Measurements from ENCODE around the gene OR1M1.
"Not testable (repeated sequence)": the region's sequence is repeated elsewhere in the genome, so short reads cannot be mapped to it uniquely, and the experiment has no call there.

The OR1M1 gene, protein sequence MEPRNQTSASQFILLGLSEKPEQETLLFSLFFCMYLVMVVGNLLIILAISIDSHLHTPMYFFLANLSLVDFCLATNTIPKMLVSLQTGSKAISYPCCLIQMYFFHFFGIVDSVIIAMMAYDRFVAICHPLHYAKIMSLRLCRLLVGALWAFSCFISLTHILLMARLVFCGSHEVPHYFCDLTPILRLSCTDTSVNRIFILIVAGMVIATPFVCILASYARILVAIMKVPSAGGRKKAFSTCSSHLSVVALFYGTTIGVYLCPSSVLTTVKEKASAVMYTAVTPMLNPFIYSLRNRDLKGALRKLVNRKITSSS

DNA sequence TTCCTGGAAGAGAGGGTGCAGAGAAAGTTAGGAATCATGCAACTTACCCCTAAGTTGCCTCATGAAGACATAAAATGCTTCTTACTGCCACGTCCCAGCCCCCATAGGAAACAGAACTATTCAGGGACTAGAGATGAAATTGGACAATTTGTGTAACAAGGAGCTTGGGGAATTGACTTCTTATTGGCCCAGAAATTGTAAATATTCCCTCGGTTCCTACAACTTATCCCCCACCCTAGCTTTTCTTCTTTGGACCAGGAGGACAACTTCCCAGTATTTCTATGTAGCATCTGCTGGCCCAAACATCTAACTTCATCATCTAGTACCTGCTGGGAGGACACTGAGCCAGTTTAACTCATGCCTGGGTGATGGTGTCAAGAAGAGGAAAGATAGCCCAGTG lies at the start of gene OR1M1:
Gene OR1M1, plus strand, starts transcription at position 301 of the 400 bp plus-strand sequence. CDS start 6,184 bp downstream, outside the sequence.
- no peak for DNase-seq (ENCODE audit: low spot score)

DNA sequence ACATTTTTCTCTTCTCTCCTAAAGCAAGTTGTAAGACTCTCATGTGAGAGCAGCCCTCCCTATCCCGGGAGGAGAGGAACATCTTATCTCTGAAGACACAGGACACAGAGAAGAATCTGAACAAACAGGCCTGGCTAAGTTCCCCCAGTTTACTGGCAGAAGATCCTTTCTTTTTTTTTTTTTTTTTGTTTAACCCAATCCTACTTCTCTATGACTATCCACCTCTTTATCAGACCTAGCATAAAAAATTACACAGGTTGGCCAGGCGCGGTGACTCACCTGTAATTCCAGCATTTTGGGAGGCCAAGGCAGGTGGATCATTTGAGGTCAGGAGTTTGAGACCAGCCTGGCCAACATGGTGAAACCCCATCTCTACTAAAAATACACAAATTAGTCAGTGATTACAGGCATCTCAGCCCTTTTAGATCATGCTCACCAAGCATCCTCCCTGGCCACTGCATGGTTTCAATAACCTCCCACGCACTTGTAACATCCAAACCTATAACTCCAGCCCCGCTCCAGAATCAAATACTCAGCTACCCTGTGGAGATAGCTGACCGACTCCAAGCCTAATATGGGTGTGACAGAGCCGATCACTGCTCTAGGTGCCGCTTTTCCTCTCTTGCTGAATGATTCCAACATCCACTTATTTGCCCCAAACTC lies 49.3 kb upstream of the OR1M1 start:
- no peak for DNase-seq (ENCODE audit: low spot score)

DNA sequence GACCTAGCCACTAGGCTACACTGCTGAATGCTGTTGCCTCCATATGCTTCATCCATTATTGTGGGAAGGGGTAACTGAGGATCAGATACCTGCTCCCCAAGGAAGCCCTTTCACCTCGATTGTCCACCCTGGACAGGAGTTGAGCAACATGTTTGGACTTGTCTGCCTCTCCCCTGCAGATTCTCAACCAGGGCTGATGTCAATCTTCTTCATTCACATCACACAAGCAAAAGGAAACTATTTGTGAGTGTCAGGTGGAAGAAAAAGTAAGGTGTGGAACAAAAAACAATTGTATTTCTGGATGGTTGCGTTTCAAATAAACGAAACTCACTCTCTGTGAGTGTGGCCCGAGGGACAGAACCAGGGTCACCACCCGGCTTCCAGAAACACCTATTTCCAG lies 47.1 kb upstream of the OR1M1 start:
- no peak for DNase-seq (ENCODE audit: low spot score)

DNA sequence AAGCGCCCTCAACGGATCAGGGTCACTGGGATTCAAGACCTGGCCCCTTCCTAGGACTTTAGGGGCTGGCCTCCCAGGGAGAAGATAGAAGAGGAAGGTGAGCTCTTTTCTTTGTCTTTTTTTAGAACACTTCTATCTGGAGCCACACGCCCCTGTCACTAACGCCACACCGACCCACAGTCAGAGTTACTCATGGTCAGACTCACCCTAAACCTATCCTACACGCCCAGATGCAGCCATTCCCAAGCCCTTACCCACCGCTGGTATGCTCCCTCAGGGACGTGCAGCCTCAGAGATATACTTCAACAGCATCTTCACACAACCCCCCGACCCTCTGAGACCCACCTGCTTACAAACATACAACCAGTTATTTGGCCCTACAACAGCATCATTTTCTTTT lies 46.7 kb upstream of the OR1M1 start:
- DNase-seq (ENCODE audit: low spot score) = no peak

DNA sequence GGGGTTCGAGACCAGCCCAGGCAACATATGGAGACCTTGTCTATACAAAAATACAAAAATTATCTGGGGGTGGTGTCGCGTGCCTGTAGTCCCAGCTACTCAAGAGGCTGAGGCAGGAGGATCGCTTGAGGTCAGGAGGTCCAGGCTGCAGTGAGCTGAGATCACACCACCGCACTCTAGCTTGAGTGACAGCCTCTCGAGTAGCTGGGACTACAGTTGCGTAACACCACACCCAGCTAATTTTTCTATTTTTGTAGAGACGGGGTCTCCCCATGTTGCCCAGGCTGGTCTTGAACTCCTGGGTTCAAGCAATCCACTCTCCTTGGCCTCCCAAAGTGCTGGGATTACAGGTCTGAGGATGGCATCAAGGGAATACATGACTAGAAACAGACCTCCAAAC lies 45.8 kb upstream of the OR1M1 start:
- DNase-seq (ENCODE audit: low spot score) = no peak

DNA sequence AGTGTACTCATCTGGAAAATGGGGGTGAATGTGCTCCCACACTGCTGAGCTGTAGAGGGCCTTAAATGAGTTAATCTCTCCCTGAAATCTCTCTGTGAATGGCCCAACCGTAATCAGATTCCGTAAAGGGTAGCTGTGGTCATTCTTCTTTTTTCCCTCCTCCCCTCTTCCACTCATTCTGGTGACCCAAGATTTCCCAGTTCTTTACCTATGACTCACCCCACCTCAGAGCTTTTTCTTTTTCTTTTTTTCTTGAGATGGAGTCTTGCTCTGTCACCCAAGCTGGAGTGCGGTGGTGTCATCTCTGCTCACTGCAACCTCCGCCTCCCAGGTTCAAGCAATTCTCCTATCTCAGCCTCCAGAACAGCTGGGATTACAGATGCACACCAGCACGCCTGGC lies 43.3 kb upstream of the OR1M1 start:
- no peak for DNase-seq (ENCODE audit: low spot score)

DNA sequence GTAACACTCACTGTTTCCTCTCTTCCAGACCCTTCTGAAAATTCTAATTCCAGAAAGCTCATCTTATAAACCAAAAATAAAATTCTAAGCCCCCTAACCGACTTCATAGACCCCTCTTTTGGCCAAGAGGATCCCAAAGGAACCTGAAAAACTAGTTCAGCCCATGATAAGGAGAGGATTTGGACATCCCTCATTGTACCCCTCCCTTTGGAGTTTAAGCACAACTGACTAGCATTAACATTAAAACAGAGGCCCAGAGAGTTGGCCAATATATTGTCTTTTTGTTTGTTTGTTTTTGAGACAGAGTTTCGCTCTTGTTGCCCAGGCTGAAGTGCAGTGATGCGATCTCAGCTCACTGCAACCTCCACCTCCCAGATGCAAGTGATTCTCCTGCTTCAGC lies 42.4 kb upstream of the OR1M1 start:
- DNase-seq (ENCODE audit: low spot score) = no peak

DNA sequence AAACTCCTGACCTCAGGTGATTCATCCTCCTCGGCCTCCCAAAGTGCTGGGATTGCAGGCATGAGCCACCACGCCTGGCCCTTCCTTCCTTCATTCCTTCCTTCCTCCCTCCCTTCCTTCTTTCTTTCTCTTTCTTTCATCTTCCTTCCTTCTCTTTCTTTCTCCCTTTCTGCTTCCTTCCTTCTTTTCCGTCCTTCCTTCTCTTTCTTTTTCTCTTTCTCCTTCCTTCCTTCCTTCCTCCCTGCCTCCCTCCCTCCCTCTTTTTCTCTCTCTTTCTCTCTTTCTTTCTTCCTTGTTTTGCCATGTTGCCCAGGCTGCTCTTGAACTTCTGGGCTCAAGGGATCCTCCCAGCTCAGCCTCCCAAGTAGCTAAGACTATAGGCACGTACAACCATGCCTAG lies 40.2 kb upstream of the OR1M1 start:
- no peak for DNase-seq (ENCODE audit: low spot score)

DNA sequence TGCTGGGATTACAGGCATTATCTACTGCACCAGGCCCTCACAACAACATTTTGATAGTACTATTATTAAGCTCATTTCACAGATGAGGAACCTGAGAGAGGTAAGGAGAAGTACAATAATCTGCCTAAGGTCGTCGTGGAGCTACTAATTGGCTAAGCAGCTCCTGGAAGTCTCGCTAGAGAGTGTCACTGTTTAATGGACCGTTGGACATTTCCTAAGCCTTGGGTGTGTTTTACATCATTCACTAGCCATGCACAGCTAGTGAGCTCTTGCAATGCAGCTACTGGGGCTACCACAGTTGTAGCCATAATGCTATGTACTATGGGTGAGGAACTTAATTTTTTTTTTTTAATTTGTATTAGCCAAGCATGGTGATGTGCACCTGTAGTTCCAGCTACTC lies 34.0 kb upstream of the OR1M1 start:
- no peak for DNase-seq (ENCODE audit: low spot score)

DNA sequence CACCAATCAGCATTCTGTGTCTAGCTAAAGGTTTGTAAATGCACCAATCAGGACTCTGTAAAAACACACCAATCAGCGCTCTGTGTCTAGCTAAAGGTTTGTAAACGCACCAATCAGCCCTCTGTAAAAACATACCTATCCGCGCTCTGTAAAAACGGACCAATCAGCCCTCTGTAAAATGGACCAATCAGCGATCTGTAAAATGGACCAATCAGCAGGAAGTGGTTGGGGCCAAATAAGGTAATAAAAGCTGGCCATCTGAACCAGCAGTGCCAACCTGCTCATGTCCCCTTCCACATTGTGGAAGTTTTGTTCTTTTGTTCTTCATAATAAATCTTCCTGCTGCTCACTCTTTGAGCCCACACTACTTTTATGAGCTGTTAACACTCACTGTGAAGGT lies 33.2 kb upstream of the OR1M1 start:
- DNase-seq (ENCODE audit: low spot score) = not testable (repeated sequence)

DNA sequence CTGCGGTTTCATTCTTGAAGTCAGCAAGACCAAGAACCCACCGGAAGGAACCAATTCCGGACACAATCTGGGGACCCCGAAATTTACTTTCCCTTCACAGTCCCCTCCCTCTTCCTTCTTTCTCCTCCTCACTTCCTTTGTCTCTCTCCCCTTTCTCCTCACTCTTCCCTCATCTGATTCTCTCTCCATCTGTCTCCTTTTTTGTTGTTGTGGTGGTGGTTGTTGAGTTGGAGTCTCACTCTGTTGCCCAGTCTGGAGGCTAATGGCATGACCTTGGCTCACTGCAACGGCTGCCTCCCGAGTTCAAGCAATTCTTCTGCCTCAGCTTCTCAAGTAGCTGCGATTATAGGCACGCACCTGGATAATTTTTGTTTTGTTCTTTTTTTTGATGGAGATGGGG lies 32.7 kb upstream of the OR1M1 start:
- no peak for DNase-seq (ENCODE audit: low spot score)

DNA sequence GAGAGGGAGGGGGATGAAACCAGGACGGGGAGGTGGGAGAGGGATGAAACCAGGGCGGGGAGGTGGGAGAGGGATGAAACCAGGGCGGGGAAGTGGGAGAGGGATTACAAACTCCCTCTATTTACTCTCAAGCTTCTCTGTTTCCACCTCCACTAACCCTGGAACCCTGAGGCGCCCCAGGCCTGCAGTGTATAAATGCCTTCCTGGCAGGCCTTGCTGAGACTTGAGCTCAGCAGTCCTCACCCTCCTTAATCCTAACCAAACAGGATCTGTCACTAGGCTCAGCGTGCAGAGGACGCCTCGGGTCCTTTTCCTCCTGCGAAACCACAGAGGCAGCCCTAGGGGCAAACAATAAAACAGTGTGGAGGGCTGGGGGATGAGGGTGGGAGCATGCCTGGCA lies 32.1 kb upstream of the OR1M1 start:
- DNase-seq (ENCODE audit: low spot score) = no peak

DNA sequence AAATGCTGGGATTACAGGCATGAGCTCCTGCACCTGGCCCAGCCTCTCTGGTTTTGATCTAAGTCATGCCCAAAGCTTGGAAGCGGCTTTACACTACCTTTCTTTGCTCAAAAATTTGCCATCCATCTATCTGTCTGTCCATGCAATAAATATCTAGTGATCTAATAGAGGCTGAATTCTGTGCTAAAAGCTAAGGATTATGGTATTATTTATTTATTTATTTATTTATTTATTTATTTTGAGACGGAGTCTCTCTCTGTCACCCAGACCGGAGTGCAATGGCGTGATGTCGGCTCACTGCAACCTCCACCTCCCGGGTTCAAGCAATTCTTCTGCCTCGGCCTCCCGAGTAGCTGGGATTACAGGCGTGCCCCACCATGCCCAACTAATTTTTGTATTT lies 30.7 kb upstream of the OR1M1 start:
- DNase-seq (ENCODE audit: low spot score) = not testable (repeated sequence)

DNA sequence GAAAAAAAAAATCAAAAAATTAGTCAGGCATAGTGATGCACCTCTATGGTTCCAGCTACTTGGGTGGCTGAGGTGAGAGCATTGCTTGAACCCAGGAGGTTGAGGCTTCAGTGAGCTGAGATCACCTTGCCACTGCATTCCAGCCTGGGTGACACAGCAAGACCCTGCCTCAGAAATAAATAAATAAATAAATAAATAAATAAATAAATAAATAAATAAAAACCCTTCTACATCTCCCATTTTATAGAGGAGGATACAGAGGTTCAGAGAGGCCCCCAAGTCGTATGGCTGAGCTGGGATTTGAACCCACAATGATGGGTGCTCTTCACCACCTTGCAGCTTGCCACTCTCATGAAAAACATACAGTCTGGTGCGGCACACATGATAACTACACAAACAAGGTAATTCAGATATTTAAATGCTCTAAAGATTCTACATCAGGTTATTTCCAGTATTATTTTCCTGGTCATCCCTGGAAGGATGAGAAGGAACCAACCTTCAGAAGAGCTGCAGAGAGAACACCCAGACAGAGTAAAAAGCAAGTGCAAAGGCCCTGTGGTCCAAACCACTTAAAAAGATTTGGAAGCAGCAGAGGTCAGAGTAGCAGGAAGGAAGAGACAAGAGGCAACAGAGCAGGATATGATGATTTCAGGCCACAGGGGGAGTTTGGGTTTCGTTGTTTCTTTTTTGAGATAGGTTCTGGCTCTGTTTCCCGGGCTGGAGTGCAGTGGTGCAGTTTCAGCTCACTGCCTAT lies 29.2 kb upstream of the OR1M1 start:
- DNase-seq (ENCODE audit: low spot score) = no peak

DNA sequence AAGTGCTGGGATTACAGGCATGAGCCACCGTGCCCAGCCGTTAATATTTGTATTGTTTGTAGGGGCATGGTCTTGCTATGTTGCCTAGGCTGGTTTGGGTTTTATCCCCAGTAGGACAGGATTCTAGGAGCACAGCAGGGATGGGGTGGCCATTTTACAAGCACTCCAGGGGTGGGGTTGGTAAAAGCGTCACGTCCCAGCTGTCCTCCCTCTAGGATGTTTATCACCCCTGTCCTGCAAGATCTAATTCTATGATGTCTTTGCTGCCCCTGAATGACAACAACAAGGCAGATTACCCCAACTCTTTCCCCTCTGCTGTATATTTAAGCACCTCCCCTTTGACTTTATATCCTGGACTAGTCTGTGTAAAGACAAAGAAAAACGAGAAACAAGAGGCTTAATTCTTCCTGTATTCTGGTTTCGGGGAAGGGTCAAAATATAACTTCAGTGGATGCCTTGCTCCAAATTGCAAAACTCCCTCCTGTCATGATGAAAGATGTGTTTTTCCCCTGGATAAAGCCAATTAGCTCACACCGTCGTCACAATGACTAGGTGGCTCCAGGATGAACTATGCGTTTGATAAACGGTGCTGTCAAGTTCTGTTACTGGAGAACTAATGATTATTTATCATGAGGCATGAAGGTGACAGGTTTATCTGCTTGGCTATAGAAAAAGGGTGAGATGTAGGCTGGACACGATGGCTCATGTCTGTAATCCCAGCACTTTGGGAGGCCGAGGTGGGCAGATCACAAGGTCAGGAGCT lies 27.8 kb upstream of the OR1M1 start:
- DNase-seq (ENCODE audit: low spot score) = no peak

DNA sequence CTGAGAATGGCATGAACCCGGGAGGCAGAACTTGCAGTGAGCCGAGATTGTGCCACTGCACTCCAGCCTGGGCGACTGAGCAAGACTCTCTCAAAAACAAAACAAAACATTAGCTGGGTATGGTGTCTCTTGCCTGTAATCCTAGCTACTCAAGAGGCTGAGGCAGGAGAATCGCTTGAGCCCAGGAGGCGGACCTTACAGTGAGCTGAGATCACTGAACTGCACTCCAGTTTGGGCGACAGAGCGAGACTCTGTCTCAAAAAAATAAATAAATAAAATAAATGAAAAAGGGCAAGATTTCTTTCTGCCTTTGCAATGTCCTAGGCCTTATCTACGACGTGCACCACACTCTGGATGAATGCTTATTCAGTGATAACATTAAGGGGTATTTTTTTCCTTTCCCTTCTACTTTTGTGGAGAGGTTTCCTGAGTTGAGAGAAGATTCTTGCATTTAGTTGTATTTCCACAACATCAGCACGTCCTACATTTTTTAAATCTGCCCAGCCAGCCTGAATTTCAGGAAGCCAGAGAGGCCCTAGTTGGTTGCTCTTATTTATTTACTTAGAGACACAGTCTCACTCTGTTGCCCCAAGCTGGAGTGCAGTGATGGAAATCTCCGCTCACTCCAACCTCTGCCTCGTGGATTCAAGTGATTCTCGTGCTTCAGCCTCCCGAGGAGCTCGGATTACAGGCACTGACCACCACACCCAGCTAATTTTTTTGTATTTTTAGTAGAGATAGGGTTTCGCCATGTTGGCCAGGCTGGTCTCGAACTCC lies 26.1 kb upstream of the OR1M1 start:
- DNase-seq (ENCODE audit: low spot score) = no peak

DNA sequence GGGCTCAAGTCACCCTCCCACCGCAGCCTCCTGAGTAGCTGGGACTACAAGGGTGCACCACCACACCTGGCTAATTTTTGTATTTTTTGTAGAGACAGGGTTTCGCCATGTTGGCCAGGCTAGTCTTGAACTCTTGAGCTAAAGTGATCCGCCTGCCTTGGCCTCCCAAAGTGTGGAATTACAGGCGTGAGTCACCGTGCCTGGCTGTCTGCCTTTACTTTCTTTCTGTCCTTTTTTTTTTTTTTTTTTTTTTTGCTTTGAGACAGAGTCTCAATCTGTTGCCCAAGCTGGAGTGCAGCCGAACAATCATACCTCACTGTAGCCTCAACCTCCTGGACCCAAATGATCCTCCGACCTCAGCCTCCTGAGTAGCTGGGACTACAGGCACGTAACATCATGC lies 25.0 kb upstream of the OR1M1 start:
- DNase-seq (ENCODE audit: low spot score) = no peak

DNA sequence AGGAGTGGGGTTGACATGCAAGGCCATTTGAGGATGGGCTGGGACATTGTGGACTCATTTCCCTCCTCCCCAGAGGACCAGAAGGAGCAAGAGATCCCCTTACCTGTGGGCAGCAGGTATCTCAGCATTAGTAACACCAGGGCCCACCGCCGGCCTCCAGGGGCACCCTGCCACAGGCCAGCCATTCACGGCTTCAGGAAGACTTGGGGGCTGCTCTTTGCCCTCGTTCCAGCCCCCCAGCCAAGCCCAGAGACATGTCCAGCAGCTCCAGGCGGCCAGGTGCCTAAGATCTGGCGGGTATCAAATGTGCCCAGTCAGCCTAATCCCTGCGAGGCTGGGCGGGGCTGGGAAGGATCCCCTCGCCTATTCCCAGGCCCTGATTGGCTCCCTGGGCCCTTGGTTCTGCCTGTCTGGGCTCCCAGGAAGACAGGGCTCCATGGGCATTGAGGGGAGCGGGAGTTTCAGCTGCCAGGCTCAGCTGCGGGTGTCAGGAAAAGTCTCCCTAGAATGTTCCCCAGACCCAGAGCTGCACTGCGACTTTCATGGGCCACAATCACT lies 21.3 kb upstream of the OR1M1 start:
- no peak for DNase-seq (ENCODE audit: low spot score)

DNA sequence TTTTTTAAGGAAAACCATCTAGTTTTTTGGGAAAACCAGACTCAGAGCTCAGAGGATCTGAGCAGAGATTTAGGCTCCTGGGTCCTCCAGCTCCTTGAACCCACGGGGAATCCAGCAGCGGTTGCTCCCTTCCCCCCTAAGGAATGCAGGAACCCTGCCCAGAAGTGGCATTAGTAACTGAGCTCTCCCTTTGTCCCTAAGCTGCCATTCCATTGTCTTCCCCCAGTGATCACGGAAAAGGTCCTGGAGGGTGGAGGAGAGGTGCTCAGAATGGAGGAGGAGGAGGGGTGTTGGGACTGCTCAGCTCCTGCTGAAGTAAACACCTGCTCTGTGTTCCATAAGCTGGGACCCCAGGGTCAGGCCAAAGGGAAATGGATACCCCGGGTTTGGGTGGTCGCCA lies 16.8 kb upstream of the OR1M1 start:
- no peak for DNase-seq (ENCODE audit: low spot score)

DNA sequence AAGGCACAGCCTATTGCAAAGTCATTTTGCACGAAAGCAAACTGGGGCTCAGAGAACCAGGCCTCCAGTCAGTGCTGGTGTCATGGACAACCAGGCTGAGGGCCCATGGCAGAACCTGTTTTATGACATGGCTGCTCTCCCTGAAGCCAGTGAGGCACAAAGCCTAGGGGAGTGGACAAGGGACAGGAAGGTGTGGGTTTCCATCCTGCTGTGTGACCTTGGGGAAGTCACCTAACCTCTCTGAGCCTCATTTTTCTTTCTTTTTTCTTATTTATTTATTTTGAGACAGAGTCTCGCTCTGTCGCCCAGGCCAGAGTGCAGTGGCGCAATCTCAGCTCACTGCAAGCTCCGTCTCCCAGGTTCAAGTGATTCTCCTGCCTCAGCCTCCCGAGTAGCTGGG lies 15.1 kb upstream of the OR1M1 start:
- DNase-seq (ENCODE audit: low spot score) = not testable (repeated sequence)

DNA sequence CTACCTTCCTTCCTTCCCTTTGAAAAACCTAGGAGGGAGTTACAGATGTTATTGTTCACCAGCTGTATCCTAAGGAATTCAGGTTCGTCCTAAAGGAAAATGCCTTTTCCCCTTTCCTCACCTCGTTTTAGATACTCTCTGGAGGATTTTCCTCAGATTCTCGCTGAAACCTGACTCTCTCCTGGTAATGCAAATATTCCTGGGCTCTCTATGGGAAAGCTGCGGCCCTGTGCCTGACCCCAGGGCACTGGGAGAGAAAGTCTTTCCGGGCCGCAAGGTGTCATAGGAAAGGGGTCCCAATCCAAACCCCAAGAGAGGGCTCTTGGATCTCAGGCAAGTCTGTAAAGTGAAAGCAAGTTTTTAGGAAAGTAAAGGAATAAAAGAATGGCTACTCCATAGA lies 13.1 kb upstream of the OR1M1 start:
- DNase-seq (ENCODE audit: low spot score) = no peak
